GM19193 (cell line): Measurements from ENCODE around the gene AHCYL1.

Experiments
- POLR2A ChIP-seq: IDR thresholded peaks from 4 replicates; pipeline ENCODE4 v1.6.1; 2011; ENCODE audit not compliant: insufficient read depth, insufficient read length; ENCODE audit errors: extremely low read depth

The AHCYL1 gene

GRCh38 chr1:109969146-109969829 lies 15.3 kb upstream of the AHCYL1 start:
- no peak for TF ChIP-seq POLR2A

- TF ChIP-seq POLR2A: no peak
These were observed 14.7 kb upstream of the AHCYL1 start for GRCh38 chr1:109969907-109970306.

- no peak for TF ChIP-seq POLR2A
These were observed 13.0 kb upstream of the AHCYL1 start for GRCh38 chr1:109971559-109971958.

- TF ChIP-seq POLR2A: no peak
These were observed 10.4 kb upstream of the AHCYL1 start for GRCh38 chr1:109974191-109974590.

GRCh38 chr1:109975718-109976117 lies 8.8 kb upstream of the AHCYL1 start:
- TF ChIP-seq POLR2A: no peak

- TF ChIP-seq POLR2A: no peak
These were observed 7.8 kb upstream of the AHCYL1 start for GRCh38 chr1:109976762-109977161.

GRCh38 chr1:109977225-109977624 lies 7.3 kb upstream of the AHCYL1 start:
- TF ChIP-seq POLR2A: no peak

GRCh38 chr1:109977657-109978378 lies 6.7 kb upstream of the AHCYL1 start:
- TF ChIP-seq POLR2A: no peak

GRCh38 chr1:109978761-109979488 lies 5.6 kb upstream of the AHCYL1 start:
- TF ChIP-seq POLR2A: no peak

GRCh38 chr1:109979489-109980091 lies 5.0 kb upstream of the AHCYL1 start:
- no peak for TF ChIP-seq POLR2A

GRCh38 chr1:109980324-109981003 lies 4.1 kb upstream of the AHCYL1 start:
- no peak for TF ChIP-seq POLR2A

GRCh38 chr1:109981004-109981335 lies 3.6 kb upstream of the AHCYL1 start:
- TF ChIP-seq POLR2A: no peak

GRCh38 chr1:109983380-109984189 lies 980 bp upstream of the AHCYL1 start:
- no peak for TF ChIP-seq POLR2A

GRCh38 chr1:109984190-109984455 lies 442 bp upstream of the AHCYL1 start:
- TF ChIP-seq POLR2A: no peak
